Activated gamma-delta T cell (primary cell): ENCODE data around the gene SNX6.
"Not testable (repeated sequence)": the region's sequence is repeated elsewhere in the genome, so short reads cannot be mapped to it uniquely, and the experiment has no call there.

Experiments used
- DNase-seq: peaks from one replicate; lab custom pipeline; 2025; lab: John Stamatoyannopoulos, UW

The SNX6 gene

GRCh38 chr14:34634360-34634771, 4.4 kb upstream of the SNX6 start:
- DNase-seq = not testable (repeated sequence)

DNA sequence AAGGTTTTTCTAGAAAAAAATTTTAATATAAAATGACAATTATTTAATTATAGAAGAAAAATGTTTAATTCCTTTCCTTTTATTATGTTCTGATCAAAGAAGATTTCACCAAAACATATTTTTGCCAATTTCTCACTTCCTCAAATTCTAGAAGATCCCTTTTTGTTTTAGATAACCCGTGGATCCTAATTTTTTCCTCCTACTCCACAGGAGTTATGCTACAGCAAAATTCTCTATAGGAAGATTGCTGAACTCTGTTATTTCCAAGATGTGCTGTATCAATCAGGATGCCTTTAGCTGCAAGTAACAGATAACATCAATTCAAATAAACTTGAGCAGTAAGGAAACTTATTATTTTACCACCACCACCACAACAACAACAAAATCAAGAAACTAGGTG, 3.8 kb upstream of the SNX6 start:
- no peak for DNase-seq

GRCh38 chr14:34632411-34632978, 2.5 kb upstream of the SNX6 start:
- DNase-seq = no peak

GRCh38 chr14:34629344-34629656, 648 bp downstream of the SNX6 start:
- no peak for DNase-seq

DNA sequence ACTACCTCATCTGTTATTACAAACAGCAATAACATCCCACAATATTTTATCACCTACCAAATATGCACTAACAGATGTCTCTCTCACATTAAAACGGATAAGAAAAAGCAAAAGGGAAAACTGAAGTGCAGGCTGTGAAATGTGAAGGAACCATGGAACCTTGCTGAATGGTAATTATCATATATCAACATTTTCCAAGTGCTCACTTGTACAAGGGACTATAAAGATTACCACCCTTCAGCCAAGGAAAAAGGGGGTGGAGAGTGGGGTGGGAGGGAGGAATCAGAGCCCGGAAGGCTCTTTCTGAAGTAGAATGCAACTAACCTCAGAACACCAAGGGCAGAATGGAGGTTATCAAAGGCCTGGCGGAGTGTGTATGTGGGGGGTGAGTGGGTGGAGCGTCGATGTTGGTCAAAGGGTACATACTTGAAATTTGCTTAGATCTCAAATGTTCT, 1.2 kb downstream of the SNX6 start:
- no peak for DNase-seq

DNA sequence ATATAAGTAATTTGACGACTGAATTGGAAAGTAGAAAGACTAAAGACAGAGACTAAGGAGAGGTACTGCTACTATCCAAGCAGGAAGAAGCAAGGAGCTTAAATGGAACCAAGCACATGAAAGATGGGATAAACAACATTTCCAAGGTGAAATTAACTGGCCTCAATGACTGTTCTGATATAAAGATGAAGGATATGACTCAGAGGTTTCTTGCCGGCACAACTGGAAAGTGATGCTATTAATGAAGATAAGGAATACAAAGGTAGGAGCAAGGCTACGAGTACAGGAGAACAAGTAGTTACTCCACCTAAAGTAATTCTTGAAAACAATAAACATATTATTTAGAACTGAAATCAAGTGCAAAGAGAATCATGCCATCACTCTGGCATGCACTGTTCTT, 6.4 kb downstream of the SNX6 start:
- no peak for DNase-seq

- no peak for DNase-seq
Observed at GRCh38 chr14:34620839-34621238, 9.1 kb downstream of the SNX6 start.

- DNase-seq = no peak
Observed at GRCh38 chr14:34620115-34620514, 9.8 kb downstream of the SNX6 start.

DNA sequence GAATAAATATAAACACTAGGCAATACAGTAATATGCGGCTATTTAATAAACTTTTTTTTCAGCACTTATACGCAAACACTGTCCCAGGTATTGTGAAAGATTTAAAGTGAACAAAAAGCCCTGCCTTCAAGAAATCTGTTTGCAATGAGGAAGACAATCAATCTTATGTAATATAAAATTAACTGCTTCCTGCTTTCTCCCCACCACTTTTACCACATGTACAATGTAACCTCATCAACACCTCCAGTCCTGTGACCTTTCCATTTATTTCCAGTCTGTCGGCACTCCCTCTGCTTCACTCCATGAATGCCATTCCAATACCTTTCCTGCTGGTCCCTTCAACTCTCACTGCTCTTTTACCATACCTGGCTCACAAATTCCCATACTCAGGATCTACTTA, 10.5 kb downstream of the SNX6 start:
- no peak for DNase-seq

GRCh38 chr14:34616360-34616759, 13.6 kb downstream of the SNX6 start:
- no peak for DNase-seq

GRCh38 chr14:34615507-34615906, 14.4 kb downstream of the SNX6 start:
- no peak for DNase-seq

- no peak for DNase-seq
Observed at GRCh38 chr14:34614638-34615037, 15.3 kb downstream of the SNX6 start.

DNA sequence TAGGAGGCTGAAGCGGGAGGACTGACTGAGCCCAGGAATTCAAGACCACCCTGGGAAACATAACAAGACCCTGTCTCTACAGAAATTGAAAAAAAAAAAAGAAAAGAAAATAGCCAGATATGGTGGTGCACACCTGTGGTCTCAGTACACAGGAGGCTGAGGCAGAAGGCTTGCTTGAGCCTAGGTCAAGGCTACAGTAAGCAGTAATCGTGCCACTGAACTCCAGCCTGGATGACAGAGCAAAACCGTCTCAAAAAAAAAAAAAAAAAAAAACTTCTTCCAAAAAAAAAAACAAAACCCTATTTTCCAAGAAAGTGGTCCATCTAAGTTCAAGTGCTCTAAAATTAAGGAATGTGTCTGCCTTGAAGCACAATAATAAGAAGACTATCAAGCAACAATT, 19.8 kb downstream of the SNX6 start:
- no peak for DNase-seq

GRCh38 chr14:34605461-34605860, 24.5 kb downstream of the SNX6 start:
- no peak for DNase-seq

DNA sequence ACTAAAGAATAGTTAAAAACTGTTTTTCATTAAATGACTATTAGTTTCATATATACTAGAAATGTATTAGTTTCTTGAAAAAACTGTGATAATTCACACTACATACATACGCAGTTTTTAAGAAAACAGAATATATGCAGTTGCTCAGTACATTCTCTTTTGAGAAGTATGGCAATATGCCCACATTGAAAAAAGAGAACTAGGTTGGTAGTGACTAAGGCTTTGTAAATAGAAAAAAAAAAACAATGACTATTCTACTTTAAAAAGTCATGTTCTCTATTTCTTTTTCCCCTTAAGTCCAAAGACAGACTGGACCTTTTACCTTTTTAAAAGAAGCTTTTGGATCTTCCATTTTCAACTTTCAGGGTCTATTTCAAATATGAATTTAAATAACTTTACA, 25.0 kb downstream of the SNX6 start:
- no peak for DNase-seq

DNA sequence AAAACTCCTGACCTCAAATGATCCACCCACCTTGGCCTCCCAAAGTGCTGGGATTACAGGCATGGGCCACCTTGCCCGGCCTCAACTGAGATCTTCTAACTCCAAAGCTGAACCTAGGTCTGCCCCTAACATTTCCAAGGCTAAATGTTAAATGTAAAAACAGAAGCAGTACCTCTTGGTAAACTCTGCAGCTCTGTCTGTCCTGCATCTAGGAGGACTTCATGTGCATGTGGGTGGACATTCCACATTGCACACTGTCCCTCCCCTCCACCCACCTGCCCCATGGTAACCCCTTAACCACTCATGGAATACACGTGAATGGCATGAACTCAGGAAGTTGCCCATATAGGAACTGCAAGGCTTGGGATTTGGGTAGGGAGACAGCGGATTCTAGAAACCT, 33.1 kb downstream of the SNX6 start:
- no peak for DNase-seq

DNA sequence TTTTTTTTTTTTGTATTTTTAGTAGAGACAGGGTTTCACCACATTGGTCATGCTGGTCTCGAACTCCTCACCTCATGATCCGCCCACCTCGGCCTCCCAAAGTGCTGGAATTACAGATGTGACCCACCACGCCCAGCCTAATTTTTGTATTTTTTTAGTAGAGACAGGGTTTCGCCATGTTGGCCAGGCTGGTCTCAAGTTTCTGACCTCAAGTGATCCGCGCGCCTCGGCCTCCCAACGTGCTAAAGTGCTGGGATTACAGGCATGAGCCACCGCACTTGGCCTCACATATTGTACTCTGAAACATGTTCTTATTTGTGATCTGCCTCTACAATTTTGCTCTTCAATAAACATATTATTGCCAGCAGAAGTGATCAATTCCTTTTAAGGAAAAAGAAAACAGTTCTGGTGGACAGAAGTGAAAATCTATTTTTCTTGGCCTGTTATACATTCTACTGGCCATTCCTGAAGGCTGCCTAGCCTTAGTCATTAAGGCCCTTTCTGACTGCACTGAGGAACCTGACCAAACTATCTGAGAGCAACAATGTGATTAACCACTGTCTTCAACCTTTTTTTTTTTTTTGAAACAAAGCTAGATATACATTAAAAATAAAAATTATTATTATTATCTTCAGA, 36.1 kb downstream of the SNX6 start:
- no peak for DNase-seq

- no peak for DNase-seq
Observed at GRCh38 chr14:34592623-34593022, 37.3 kb downstream of the SNX6 start.

- DNase-seq = no peak
Observed at GRCh38 chr14:34583525-34583924, 46.4 kb downstream of the SNX6 start.

GRCh38 chr14:34582117-34582680, 47.7 kb downstream of the SNX6 start:
- no peak for DNase-seq

DNA sequence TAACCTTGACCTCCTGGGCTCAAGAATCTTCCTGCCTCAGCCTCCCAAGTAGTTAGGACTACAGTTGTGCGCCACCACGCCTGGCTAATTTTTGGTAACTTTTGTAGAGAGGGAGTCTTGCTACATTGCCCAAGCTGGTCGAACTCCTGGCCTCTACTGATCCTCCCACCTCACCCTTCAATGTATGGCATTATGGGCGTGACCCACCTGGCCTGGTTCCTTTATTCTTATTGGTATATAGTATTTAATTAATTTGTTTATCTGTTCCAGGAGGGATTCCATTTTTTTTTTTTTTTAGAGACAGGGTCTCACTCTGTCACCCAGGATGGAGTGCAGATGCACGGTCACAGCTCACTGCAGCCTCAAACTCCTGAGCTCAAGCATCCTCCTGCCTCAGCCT, 49.6 kb downstream of the SNX6 start:
- DNase-seq = no peak

DNA sequence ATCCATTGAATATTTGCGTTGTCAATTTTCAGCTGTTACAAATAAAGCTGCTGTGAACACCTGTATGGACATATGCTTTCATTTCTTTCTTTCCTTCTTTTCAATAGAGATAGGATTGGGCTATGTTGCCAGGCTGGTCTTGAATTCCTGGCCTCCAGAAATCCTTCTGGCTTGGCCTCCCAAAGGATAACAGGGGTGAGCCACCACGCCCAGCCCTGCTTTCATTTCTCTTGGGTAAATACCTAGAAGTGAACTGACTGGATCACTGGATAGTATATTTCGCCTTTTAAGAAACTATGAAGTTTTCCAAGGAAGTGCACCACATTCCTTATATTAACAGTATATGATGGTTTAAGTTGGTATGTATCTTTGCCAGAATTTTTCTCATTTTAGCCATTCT, 58.2 kb downstream of the SNX6 start:
- no peak for DNase-seq

GRCh38 chr14:34569750-34570149, 60.2 kb downstream of the SNX6 start:
- DNase-seq = no peak

DNA sequence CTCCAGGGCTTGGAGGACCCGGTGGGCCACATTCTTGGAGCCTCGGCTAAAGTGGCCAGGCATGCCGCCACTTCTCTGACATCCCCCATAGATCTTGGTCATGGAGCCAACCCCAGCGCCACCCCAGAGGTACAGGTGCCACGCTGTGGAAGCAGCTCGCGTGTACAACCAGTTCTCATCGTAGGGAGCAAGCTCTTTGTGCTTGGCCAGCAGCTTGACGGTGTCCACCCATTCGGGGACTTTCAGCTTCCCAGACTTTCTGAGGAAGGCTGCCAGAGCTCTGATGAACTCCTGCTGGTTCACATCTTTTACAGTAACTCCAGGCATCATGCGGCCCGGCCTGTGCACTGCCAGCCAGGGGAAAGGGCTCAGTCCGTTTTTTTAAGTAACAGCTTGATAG, 61.1 kb downstream of the SNX6 start:
- DNase-seq = no peak
